IPS DF 6.9 (cell line): ENCODE results near the gene ARAP3.
A peak's percentile ranks its signal among the peaks of the same experiment; 100 is the strongest.
"Not testable (repeated sequence)": the region's sequence is repeated elsewhere in the genome, so short reads cannot be mapped to it uniquely, and the experiment has no call there.

ENCODE experiments used
- DNase-seq: peaks from one replicate; pipeline ENCODE4 v3.0.0-alpha.2; 2013; ENCODE audit warnings: low read depth, low spot score
- H3K27ac ChIP-seq: one replicate; pipeline ENCODE4 v1.5.1; 2013; ENCODE audit warnings: low read length, control low read depth
- H3K27me3 ChIP-seq: 2 replicates; pipeline ENCODE4 v1.6.1; 2013; ENCODE audit warnings: mild to moderate bottlenecking, low read length; ENCODE audit not compliant: control insufficient read depth, insufficient read depth
- H3K36me3 ChIP-seq: 2 replicates; pipeline ENCODE4 v1.6.1; 2013; ENCODE audit warnings: low read length; ENCODE audit not compliant: control insufficient read depth, insufficient read depth
- H3K4me1 ChIP-seq: 2 replicates; pipeline ENCODE4 v1.6.1; 2013; ENCODE audit warnings: low read length; ENCODE audit not compliant: control insufficient read depth, insufficient read depth
- H3K4me3 ChIP-seq: 2 replicates; pipeline ENCODE4 v1.5.1; 2013; ENCODE audit warnings: mild to moderate bottlenecking, low read length
- H3K9me3 ChIP-seq: 2 replicates; pipeline ENCODE4 v1.6.1; 2013; ENCODE audit warnings: low read length, inconsistent platforms; ENCODE audit not compliant: control insufficient read depth, insufficient read depth
- WGBS: extraction: QIAGEN DNeasy Blood & Tissue Kit; methylation state at CpG from one replicate; pipeline ENCODE4 v1.1.7; 2013; ENCODE audit warnings: mixed read lengths, missing lambda C conversion rate; ENCODE audit not compliant: insufficient read length, insufficient coverage; 5-methylcytosine and 5-hydroxymethylcytosine counted together

Gene ARAP3, protein sequence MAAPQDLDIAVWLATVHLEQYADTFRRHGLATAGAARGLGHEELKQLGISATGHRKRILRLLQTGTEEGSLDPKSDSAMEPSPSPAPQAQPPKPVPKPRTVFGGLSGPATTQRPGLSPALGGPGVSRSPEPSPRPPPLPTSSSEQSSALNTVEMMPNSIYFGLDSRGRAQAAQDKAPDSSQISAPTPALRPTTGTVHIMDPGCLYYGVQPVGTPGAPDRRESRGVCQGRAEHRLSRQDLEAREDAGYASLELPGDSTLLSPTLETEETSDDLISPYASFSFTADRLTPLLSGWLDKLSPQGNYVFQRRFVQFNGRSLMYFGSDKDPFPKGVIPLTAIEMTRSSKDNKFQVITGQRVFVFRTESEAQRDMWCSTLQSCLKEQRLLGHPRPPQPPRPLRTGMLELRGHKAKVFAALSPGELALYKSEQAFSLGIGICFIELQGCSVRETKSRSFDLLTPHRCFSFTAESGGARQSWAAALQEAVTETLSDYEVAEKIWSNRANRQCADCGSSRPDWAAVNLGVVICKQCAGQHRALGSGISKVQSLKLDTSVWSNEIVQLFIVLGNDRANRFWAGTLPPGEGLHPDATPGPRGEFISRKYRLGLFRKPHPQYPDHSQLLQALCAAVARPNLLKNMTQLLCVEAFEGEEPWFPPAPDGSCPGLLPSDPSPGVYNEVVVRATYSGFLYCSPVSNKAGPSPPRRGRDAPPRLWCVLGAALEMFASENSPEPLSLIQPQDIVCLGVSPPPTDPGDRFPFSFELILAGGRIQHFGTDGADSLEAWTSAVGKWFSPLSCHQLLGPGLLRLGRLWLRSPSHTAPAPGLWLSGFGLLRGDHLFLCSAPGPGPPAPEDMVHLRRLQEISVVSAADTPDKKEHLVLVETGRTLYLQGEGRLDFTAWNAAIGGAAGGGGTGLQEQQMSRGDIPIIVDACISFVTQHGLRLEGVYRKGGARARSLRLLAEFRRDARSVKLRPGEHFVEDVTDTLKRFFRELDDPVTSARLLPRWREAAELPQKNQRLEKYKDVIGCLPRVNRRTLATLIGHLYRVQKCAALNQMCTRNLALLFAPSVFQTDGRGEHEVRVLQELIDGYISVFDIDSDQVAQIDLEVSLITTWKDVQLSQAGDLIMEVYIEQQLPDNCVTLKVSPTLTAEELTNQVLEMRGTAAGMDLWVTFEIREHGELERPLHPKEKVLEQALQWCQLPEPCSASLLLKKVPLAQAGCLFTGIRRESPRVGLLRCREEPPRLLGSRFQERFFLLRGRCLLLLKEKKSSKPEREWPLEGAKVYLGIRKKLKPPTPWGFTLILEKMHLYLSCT (N-terminal part only)

DNA sequence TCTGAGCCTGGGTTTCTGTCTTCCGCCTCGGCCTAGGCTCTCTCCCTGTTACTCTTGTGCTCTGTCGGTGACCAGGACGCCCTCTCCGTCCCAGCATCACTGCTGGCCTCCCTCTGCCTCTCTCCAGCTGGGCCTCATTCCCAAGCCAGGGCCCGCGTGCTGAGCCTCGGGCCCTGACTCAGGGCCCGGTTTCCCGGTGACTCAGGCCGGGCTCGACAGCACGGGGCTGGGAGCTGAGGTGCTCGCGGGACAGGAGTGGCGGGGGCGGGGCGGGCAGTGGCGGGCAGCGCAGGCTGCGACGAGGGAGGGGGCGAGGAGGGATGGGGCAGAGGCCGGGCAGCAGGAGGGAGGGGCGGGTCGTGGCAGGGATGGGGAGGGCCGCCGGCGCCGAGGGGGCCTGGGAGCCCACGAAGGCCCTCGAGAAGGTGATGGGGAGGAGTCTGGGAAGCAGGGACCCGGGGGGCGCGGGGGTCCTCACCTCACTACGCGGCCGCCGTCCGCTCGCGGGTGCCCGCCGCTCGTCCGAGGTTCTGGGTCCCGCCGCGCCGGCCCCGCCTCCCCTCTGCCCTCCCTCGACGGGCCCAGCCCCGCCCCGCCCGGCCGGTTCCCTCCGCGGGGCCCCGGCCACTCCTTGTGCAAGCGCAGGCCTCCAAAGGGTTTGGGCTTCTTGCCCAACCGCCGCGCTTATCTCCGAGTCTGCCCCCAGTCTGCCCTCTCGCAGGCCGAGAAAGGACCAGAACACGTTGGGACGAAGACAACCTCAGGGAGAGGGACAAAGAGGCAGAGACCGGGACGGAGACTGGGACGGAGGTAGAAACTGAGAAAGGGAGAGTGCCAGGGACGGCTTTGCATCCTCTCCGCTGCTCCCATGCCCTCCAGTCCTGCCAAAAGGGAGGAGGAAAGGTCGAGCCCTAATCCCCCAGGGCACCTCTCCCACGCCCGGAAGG is at the start of gene ARAP3:
ARAP3 (minus strand) TSS at position 536 of the 947 bp plus-strand sequence. CDS start 1,744 bp downstream, outside the sequence.
- DNase-seq: no peak
- Histone ChIP-seq H3K4me1 (peaks cover 10% of the 10 kb centered on the region), H3K4me3 (peak within 1 kb of the TSS; percentile 61; the same call in 1 of the 2 replicates), H3K9me3 (no peaks in the 10 kb centered on the region), H3K27ac (no peak within 1 kb of the TSS), H3K36me3 (peaks cover 3% of the 10 kb centered on the region; the same call in 1 of the 2 replicates), H3K27me3 (no peaks in the 10 kb centered on the region)
- WGBS: no CpG with 5 or more reads among the region's 77 CpGs

DNA sequence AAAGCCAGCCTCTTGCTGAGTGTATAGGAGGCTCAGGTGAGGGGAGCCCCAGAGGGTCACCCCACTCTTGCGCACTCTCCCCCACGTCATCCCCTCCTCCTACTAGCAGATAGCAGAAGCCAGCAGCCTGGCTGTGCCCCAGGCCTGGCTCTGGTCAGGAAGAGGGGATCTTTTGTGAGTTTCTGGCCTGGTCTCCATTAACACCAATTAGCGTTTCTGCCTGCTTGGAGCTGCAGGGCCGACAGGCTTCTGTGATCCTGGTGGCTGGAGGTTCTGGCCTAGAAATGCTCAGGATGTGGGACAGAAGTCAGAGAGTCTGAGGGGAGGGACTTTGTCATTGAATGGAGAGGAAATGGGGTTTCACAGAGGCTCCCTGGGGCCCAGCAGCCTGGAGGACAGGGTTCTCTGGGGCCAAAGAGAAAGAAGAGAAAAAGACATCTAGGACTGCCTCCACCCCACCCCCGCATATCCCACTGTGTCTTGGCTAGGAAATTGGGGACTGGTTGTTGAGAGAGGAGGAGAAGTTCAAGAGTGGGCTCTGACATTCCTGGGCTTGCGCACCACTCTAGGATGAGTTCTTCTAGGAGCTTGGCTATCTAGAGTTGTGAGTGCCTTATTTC is 47.5 kb upstream of the ARAP3 start:
- no CpG with 5 or more reads among the region's 6 CpGs for WGBS
- H3K4me3 ChIP-seq: no peak overlapping the region
- H3K36me3 ChIP-seq: no peaks in the 10 kb centered on the region
- H3K27ac ChIP-seq: no peak overlapping the region
- peaks cover 4% of the 10 kb centered on the region; the same call in 1 of the 2 replicates for H3K4me1 ChIP-seq
- H3K9me3 ChIP-seq: no peaks in the 10 kb centered on the region
- no peak for DNase-seq
- H3K27me3 ChIP-seq: no peaks in the 10 kb centered on the region

DNA sequence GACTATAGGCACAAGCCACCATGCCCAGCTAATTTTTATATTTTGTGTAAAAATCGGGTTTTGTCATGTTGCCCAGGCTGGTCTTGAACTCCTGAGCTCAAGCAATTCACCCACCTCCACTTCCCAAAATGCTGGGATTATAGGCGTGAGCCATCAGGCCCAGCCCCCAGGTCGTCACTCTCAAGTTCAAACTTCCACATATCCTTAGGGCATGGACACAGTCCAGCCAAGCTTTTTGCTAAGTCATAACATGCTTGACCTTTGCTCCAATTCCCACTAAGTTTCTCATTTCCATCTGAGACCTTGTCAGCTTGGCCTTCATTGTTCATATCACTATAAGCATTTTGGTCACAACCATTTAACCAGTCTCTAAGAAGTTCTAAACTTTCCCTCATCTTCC is 43.9 kb upstream of the ARAP3 start:
- Histone ChIP-seq H3K36me3 (no peaks in the 10 kb centered on the region), H3K4me1 (peaks cover 4% of the 10 kb centered on the region; the same call in 1 of the 2 replicates), H3K9me3 (no peaks in the 10 kb centered on the region), H3K27ac (no peak overlapping the region), H3K27me3 (no peaks in the 10 kb centered on the region), H3K4me3 (no peak overlapping the region)
- no peak for DNase-seq
- WGBS: no CpG with 5 or more reads among the region's 3 CpGs

DNA sequence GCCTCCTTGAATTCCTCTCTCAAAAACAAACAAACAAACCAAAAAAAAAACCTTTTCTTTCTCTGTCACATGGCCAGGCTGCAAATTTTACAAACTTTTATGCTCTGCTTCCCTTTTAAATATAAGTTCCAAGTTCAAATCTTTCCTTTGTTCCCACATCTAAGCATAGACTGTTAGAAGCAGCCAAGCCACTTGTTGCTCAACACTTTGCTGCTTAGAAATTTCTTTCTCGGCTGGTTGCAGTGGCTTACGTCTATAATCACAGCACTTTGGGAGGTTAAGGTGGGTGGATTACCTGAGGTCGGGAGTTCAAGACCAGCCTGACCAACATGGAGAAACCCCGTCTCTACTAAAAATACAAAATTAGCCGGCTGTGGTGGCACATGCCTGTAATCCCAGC is 43.1 kb upstream of the ARAP3 start:
- not testable (repeated sequence) for H3K4me1 ChIP-seq, H3K27ac ChIP-seq, DNase-seq, H3K27me3 ChIP-seq, H3K9me3 ChIP-seq, H3K36me3 ChIP-seq, H3K4me3 ChIP-seq
- WGBS: no CpG with 5 or more reads among the region's 5 CpGs

DNA sequence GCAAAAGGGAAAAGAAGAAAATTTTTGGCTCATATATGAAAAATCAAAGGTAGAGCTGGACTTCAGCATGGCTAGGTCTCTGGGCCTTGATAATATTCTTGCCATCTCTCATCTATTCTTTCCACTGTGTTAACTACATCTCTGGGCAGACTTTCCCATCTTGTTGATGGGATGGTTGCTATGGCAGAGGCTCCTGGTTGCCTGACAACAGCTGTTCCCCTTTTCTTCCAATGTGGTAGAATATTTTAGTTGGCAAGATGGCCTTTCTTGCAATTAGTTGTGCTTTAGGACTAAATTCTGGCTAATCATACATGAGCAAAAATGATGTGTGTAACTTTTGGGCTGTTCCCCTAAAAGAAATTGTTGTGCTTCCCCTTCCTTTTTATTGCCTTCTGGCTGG is 40.2 kb upstream of the ARAP3 start:
- H3K9me3 ChIP-seq: no peaks in the 10 kb centered on the region
- H3K4me1 ChIP-seq: peaks cover 2% of the 10 kb centered on the region
- H3K27me3 ChIP-seq: no peaks in the 10 kb centered on the region
- no peak for DNase-seq
- H3K36me3 ChIP-seq: no peaks in the 10 kb centered on the region
- H3K27ac ChIP-seq: no peak overlapping the region
- H3K4me3 ChIP-seq: no peak overlapping the region

DNA sequence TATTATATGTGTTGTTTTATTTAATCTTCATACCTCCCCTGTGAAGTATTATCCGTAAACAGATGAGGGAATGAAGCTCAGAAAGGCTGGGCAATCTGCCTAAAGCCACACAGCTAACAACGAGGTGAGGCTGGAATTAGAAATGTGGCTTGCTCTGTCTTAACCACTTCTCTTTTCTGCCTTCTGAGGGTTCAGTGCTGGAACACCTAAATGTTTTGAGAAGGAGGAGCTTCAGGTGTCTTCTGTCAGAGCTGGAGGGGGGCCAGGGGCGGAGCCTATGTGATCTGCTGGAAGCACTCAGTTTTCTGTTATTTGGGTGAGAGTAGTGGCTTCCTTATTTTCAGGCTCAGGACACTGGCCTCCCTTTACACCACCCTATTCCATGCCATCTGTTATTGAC is 35.0 kb upstream of the ARAP3 start:
- no peaks in the 10 kb centered on the region for H3K9me3 ChIP-seq
- H3K36me3 ChIP-seq: no peaks in the 10 kb centered on the region
- H3K4me3 ChIP-seq: no peak overlapping the region
- WGBS: no CpG with 5 or more reads among the region's 3 CpGs
- no peak for DNase-seq
- no peaks in the 10 kb centered on the region for H3K27me3 ChIP-seq
- peaks cover 7% of the 10 kb centered on the region for H3K4me1 ChIP-seq
- no peak overlapping the region for H3K27ac ChIP-seq

DNA sequence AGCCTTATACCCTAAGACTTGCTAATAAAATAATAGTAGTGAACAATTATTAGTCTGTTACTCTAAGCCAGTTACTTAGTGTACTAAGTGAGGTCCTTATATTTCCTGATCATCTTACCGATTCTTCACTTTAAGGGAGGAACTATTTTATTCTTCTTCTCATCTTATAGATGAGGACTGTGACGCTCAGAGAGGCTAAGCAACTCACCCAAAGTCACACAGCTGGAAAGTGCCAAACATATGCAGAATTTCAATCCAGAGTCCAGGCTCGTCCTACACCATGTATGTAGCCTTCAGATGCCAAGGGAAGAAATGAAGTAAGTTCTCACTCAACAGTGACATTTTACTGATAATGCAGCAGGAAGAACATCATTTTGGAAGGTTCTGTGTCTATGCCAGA is 34.4 kb upstream of the ARAP3 start:
- no peak overlapping the region for H3K27ac ChIP-seq
- WGBS: no CpG with 5 or more reads among the region's 3 CpGs

DNA sequence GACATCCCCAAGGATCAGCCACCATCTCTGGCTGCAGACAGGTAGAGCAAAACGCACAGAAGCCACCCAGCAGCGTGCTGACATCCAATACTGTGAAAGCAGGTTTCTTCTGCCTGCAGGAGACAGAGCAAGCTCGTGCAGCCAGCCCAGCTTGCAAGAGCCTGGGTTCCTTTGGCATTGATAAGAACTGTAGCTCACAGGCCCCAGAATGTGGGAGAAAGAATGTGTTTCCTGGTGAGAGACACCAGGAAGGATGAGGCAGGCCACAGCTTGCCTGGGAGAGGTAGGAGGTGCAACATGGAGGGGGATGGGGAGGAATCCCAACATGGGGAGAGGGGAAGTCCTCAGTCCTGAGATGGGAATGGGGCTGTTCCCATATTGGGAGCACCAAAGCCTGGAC is 34.0 kb upstream of the ARAP3 start:
- no CpG with 5 or more reads among the region's 3 CpGs for WGBS
- Histone ChIP-seq H3K9me3 (no peaks in the 10 kb centered on the region), H3K27ac (no peak overlapping the region), H3K36me3 (no peaks in the 10 kb centered on the region), H3K4me3 (no peak overlapping the region), H3K4me1 (peaks cover 7% of the 10 kb centered on the region), H3K27me3 (no peaks in the 10 kb centered on the region)
- no peak for DNase-seq

More for the DNA sequence above, 34.4 kb upstream of the ARAP3 start:
- Histone ChIP-seq H3K4me3 (no peak overlapping the region), H3K36me3 (no peaks in the 10 kb centered on the region), H3K27me3 (no peaks in the 10 kb centered on the region), H3K4me1 (peaks cover 7% of the 10 kb centered on the region), H3K9me3 (no peaks in the 10 kb centered on the region)
- no peak for DNase-seq

DNA sequence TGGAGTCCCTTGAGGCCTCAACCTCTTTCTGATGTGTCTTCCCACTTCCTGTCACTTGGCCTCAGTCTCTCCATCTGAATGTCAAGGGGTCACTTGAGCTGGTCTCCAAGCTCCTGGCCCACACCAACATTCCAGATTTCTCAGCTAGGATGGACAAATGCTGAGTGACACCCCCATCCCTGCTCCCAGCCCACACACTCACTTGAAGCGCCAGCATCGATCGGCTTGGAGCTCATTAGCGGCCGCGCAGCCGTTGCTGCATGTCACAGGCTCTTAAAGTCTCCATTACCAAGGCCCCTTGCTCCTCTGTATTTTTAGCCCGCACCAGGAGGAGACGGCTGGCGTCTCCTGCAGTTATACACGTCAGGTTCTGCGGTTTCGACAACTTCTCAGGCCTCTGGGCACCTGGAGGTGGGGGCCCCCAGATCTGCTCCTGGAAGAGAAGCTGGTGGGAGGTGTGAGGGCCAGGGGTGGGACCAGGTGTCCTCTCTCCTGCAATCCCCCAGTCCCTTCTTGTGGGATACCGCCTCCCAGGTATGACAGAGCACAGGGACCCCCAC is 33.4 kb upstream of the ARAP3 start:
- no peak overlapping the region for H3K4me3 ChIP-seq
- no peaks in the 10 kb centered on the region for H3K36me3 ChIP-seq
- peaks cover 7% of the 10 kb centered on the region for H3K4me1 ChIP-seq
- H3K27me3 ChIP-seq: no peaks in the 10 kb centered on the region
- no peak overlapping the region for H3K27ac ChIP-seq
- no CpG with 5 or more reads among the region's 14 CpGs for WGBS
- no peak for DNase-seq
- no peaks in the 10 kb centered on the region for H3K9me3 ChIP-seq
